H1 (cell line): Measurements from ENCODE around the gene PCNP.

Experiments used
- EZH2 ChIP-seq: fragments of 200-600 bp; sonication (generic); IDR thresholded peaks from 2 replicates; pipeline ENCODE4 v1.7.1; 2012; ENCODE audit warnings: low read depth, mild to moderate bottlenecking, moderate library complexity, low read length, inconsistent platforms; ENCODE audit not compliant: severe bottlenecking
- SP1 ChIP-seq: IDR thresholded peaks from 2 replicates; pipeline ENCODE4 v1.6.1; 2011; ENCODE audit warnings: low read depth, low read length
- TAF1 ChIP-seq: IDR thresholded peaks from 2 replicates; pipeline ENCODE4 v1.6.1; 2011; ENCODE audit warnings: mild to moderate bottlenecking, low read depth, low read length
- TF ChIP-seq, protein P1 (sequence below): IDR thresholded peaks from 2 replicates; pipeline ENCODE4 v1.6.1; 2012; ENCODE audit warnings: inconsistent platforms

DNA sequence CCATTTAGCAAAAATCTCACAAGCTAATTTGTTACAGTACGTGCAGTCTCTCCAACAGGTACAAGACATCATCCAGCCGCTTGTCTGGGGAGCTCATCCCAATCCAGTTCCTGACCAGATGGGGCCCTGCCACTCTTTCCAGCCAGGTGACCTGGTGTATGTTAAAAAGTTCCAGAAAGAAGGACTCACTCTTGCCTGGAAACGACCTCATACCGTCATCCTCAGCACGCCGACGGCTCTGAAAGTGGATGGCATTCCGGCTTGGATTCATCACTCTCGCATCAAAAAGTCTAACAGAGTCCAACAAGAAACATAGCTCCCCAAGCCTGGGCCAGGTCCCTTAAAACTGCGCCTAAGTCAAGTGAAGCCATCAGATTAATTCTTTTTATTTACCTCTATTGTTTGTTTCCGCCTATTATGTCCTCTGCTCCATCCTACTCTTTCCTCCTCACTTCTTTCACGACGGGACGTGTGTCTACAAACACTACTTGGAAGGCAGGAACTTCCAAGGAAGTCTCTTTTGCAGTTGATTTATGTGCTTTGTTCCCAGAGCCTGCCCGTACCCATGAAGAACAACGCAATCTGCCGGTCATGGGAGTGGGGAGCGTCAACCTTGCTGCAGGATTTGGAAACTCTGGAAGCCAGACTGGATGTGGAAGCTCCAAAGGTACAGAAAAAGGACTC, 65.4 kb downstream of the PCNP start:
- TF ChIP-seq TAF1 (no peak), EZH2 (no peak), SP1 (no peak)
- TF ChIP-seq, protein P1, sequence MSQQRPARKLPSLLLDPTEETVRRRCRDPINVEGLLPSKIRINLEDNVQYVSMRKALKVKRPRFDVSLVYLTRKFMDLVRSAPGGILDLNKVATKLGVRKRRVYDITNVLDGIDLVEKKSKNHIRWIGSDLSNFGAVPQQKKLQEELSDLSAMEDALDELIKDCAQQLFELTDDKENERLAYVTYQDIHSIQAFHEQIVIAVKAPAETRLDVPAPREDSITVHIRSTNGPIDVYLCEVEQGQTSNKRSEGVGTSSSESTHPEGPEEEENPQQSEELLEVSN = no peak
